C4-2B (cell line): ENCODE measurements around the gene PDGFD.

Source experiments
- ZFX ChIP-seq: fragments of 450-650 bp; IDR thresholded peaks from 2 replicates; pipeline ENCODE4 v1.6.1; 2017
- TF ChIP-seq, protein P1 (sequence below): fragments of 450-650 bp; conservative IDR thresholded peaks from 2 replicates; pipeline ENCODE4 v1.5.1; 2017; ENCODE audit warnings: mild to moderate bottlenecking

DNA sequence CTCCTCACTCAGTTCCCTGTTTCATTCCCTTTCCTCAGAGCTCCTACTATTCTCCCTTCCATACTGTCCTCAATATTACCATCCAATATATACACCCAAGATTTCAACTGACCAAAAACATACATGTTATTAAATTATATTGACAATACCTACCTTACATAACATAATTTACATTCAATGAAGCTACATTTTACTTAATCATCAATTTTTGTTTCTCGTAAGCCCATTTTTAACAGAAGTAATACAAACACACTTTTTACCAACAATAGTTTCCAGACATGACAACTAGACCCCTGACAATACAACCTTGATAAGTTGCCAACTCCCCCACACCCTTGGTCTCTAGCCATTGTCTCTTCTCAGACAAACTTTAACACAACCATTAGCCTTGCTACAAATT, 273.3 kb downstream of the PDGFD start:
- TF ChIP-seq, protein P1, sequence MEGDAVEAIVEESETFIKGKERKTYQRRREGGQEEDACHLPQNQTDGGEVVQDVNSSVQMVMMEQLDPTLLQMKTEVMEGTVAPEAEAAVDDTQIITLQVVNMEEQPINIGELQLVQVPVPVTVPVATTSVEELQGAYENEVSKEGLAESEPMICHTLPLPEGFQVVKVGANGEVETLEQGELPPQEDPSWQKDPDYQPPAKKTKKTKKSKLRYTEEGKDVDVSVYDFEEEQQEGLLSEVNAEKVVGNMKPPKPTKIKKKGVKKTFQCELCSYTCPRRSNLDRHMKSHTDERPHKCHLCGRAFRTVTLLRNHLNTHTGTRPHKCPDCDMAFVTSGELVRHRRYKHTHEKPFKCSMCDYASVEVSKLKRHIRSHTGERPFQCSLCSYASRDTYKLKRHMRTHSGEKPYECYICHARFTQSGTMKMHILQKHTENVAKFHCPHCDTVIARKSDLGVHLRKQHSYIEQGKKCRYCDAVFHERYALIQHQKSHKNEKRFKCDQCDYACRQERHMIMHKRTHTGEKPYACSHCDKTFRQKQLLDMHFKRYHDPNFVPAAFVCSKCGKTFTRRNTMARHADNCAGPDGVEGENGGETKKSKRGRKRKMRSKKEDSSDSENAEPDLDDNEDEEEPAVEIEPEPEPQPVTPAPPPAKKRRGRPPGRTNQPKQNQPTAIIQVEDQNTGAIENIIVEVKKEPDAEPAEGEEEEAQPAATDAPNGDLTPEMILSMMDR, result no peak
- TF ChIP-seq ZFX, result no peak
